Mesenchymal stem cell (in vitro differentiated cells and primary cell): ENCODE results near the gene ADK.
A peak's percentile ranks its signal among the peaks of the same experiment; 100 is the strongest.

ENCODE experiments used
- DNase-seq: peaks from one replicate; pipeline ENCODE4 v3.0.0-alpha.2; 2013
- H2AFZ ChIP-seq: one replicate; pipeline ENCODE4 v1.6.1; 2013; ENCODE audit warnings: low read depth, mild to moderate bottlenecking, control low read depth, inconsistent platforms, low read length, moderate library complexity
- H2AK5ac ChIP-seq: 2 replicates; pipeline ENCODE4 v1.6.1; 2013; ENCODE audit warnings: low read length, moderate library complexity, mild to moderate bottlenecking, inconsistent platforms; ENCODE audit not compliant: severe bottlenecking
- H2BK120ac ChIP-seq: one replicate; pipeline ENCODE4 v1.6.1; 2013; ENCODE audit warnings: low read depth, mild to moderate bottlenecking, inconsistent platforms, low read length, moderate library complexity
- H2BK12ac ChIP-seq, 2 experiments: one replicate each; pipeline ENCODE4 v1.6.1; 2013; ENCODE audit warnings: inconsistent platforms in 2 of 2, low read length in 2 of 2, mild to moderate bottlenecking in 2 of 2, moderate library complexity in 2 of 2, control low read depth in 1 of 2
- H2BK15ac ChIP-seq: one replicate; pipeline ENCODE4 v1.6.1; 2013; ENCODE audit warnings: mild to moderate bottlenecking, low read depth, inconsistent platforms; ENCODE audit not compliant: poor library complexity, severe bottlenecking
- H2BK5ac ChIP-seq: 2 replicates; pipeline ENCODE4 v1.6.1; 2013; ENCODE audit warnings: low read depth, mild to moderate bottlenecking, low read length, control low read depth, inconsistent platforms; ENCODE audit not compliant: poor library complexity, severe bottlenecking
- H3K14ac ChIP-seq, 2 experiments: one replicate each; pipeline ENCODE4 v1.6.1; 2013; ENCODE audit warnings: inconsistent platforms in 2 of 2, low read length in 2 of 2, control low read depth in 1 of 2, mild to moderate bottlenecking in 1 of 2, moderate library complexity in 1 of 2
- H3K18ac ChIP-seq, 2 experiments: one replicate each; pipeline ENCODE4 v1.6.1; 2013; ENCODE audit warnings: inconsistent platforms in 2 of 2, low read length in 2 of 2, control low read depth in 1 of 2, low read depth in 1 of 2, mild to moderate bottlenecking in 1 of 2
- H3K23ac ChIP-seq, 2 experiments: one replicate each; pipeline ENCODE4 v1.6.1; 2013; ENCODE audit warnings: inconsistent platforms in 2 of 2, low read length in 2 of 2, mild to moderate bottlenecking in 2 of 2, moderate library complexity in 2 of 2, control low read depth in 1 of 2
- H3K27ac ChIP-seq: 2 replicates; pipeline ENCODE4 v1.5.1; 2013; ENCODE audit warnings: mild to moderate bottlenecking, moderate library complexity, low read length, control low read depth, inconsistent platforms; ENCODE audit not compliant: poor library complexity, severe bottlenecking
- H3K27me3 ChIP-seq, 2 experiments: 2 replicates each; pipeline versions ENCODE4 v1.6.1 to v1.7.0; 2013; ENCODE audit warnings: low read length in 2 of 2, mild to moderate bottlenecking in 2 of 2, moderate library complexity in 2 of 2, control low read depth in 1 of 2, inconsistent platforms in 1 of 2; ENCODE audit not compliant: control insufficient read depth in 1 of 2, insufficient read depth in 1 of 2
- H3K36me3 ChIP-seq, 2 experiments: 2 replicates each; pipeline versions ENCODE4 v1.6.1 to v1.7.0; 2013; ENCODE audit warnings: low read length in 2 of 2, control low read depth in 1 of 2, inconsistent platforms in 1 of 2, low read depth in 1 of 2, mild to moderate bottlenecking in 1 of 2; ENCODE audit not compliant: insufficient read depth in 2 of 2, control insufficient read depth in 1 of 2
- H3K4ac ChIP-seq, 2 experiments: one replicate each; pipeline ENCODE4 v1.6.1; 2013; ENCODE audit warnings: inconsistent platforms in 2 of 2, low read length in 2 of 2, mild to moderate bottlenecking in 2 of 2, moderate library complexity in 2 of 2, control low read depth in 1 of 2, low read depth in 1 of 2
- H3K4me1 ChIP-seq: 2 replicates; pipeline ENCODE4 v1.6.1; 2013; ENCODE audit warnings: low read depth, low read length, control low read depth; ENCODE audit not compliant: control insufficient read depth, insufficient read depth
- H3K4me2 ChIP-seq: 2 replicates; pipeline ENCODE4 v1.6.1; 2013; ENCODE audit warnings: low read length, mild to moderate bottlenecking, inconsistent platforms; ENCODE audit not compliant: poor library complexity, severe bottlenecking
- H3K4me3 ChIP-seq, 2 experiments: 2 replicates each; pipeline versions ENCODE4 v1.5.1 to v1.7.0; 2013; ENCODE audit warnings: low read length in 2 of 2, mild to moderate bottlenecking in 2 of 2, control low read depth in 1 of 2, low read depth in 1 of 2; ENCODE audit not compliant: insufficient read depth in 1 of 2
- H3K79me1 ChIP-seq: replicated peaks from 2 replicates; pipeline ENCODE4 v1.6.1; 2013; ENCODE audit warnings: mild to moderate bottlenecking, control low read depth, low read length, inconsistent platforms; ENCODE audit not compliant: poor library complexity, severe bottlenecking
- H3K9ac ChIP-seq: 2 replicates; pipeline ENCODE4 v1.7.0; 2013; ENCODE audit warnings: mild to moderate bottlenecking, low read length, moderate library complexity
- H3K9me3 ChIP-seq: 2 replicates; pipeline ENCODE4 v1.7.0; 2013; ENCODE audit warnings: mild to moderate bottlenecking, low read length; ENCODE audit not compliant: control insufficient read depth
- H4K8ac ChIP-seq: one replicate; pipeline ENCODE4 v1.6.1; 2013; ENCODE audit warnings: inconsistent platforms, mild to moderate bottlenecking, low read length, moderate library complexity
- H4K91ac ChIP-seq: one replicate; pipeline ENCODE4 v1.6.1; 2013; ENCODE audit warnings: mild to moderate bottlenecking, low read length, inconsistent platforms
- WGBS: methylation state at CpG from one replicate; pipeline ENCODE4 v1.1.7; 2013; ENCODE audit warnings: mixed read lengths; 5-methylcytosine and 5-hydroxymethylcytosine counted together

The ADK gene

GRCh38 chr10:74178042-74178791, 27.2 kb downstream of the ADK start:
- WGBS = 96% methylated on average over 3 of the region's 5 CpGs
- no peak overlapping the region for H2BK15ac ChIP-seq
- H2BK12ac ChIP-seq = no peak overlapping the region

GRCh38 chr10:74179111-74179710, 28.2 kb downstream of the ADK start:
- no peak overlapping the region for H2AK5ac ChIP-seq
- H3K27me3 ChIP-seq = no peaks in the 10 kb centered on the region
- WGBS = 68% methylated on average over 2 of the region's 2 CpGs
- no peak overlapping the region for H2BK120ac ChIP-seq
- peaks cover 5% of the 10 kb centered on the region for H3K79me1 ChIP-seq
- H2BK12ac ChIP-seq = no peak overlapping the region
- no peak overlapping the region for H3K4ac ChIP-seq
- peak overlapping the region in 1 of 2 experiments; percentile 10 for H3K4me3 ChIP-seq
- no peaks in the 10 kb centered on the region for H3K36me3 ChIP-seq
- H3K9me3 ChIP-seq = no peaks in the 10 kb centered on the region
- H3K9ac ChIP-seq = no peak overlapping the region
- H3K18ac ChIP-seq = no peak overlapping the region
- no peak overlapping the region for H3K27ac ChIP-seq
- no peak overlapping the region for H2BK15ac ChIP-seq
- H3K23ac ChIP-seq = no peak overlapping the region
- no peak overlapping the region for H4K91ac ChIP-seq
- H4K8ac ChIP-seq = no peak overlapping the region
- no peaks in the 10 kb centered on the region for H3K4me1 ChIP-seq
- H3K4me2 ChIP-seq = no peak overlapping the region
- H2BK5ac ChIP-seq = no peak overlapping the region
- no peak overlapping the region for H2AFZ ChIP-seq
- H3K14ac ChIP-seq = no peak overlapping the region
- DNase-seq = no peak

More at GRCh38 chr10:74178042-74178791, 27.2 kb downstream of the ADK start:
- no peak overlapping the region for H3K14ac ChIP-seq
- no peak overlapping the region for H2AFZ ChIP-seq
- no peaks in the 10 kb centered on the region for H3K4me1 ChIP-seq
- no peak overlapping the region for H2BK120ac ChIP-seq
- no peak overlapping the region for H2BK5ac ChIP-seq
- H3K27ac ChIP-seq = no peak overlapping the region
- no peak overlapping the region for H3K23ac ChIP-seq
- H3K27me3 ChIP-seq = no peaks in the 10 kb centered on the region
- H2AK5ac ChIP-seq = no peak overlapping the region
- H3K4ac ChIP-seq = no peak overlapping the region
- H3K18ac ChIP-seq = no peak overlapping the region
- H3K4me2 ChIP-seq = no peak overlapping the region
- no peak overlapping the region for H4K8ac ChIP-seq
- no peak for DNase-seq
- no peak overlapping the region for H4K91ac ChIP-seq
- H3K9ac ChIP-seq = no peak overlapping the region
- no peaks in the 10 kb centered on the region for H3K36me3 ChIP-seq
- no peaks in the 10 kb centered on the region for H3K9me3 ChIP-seq
- peaks cover 6% of the 10 kb centered on the region for H3K79me1 ChIP-seq
- peak overlapping the region in 1 of 2 experiments; percentile 53 for H3K4me3 ChIP-seq

- H3K27me3 ChIP-seq = no peaks in the 10 kb centered on the region
- H2AFZ ChIP-seq = no peak overlapping the region
- no peak overlapping the region for H2BK12ac ChIP-seq
- no peak overlapping the region for H3K27ac ChIP-seq
- no peaks in the 10 kb centered on the region for H3K36me3 ChIP-seq
- no peak overlapping the region for H3K4ac ChIP-seq
- no peak overlapping the region for H2BK120ac ChIP-seq
- no peak overlapping the region for H3K18ac ChIP-seq
- H4K91ac ChIP-seq = no peak overlapping the region
- H4K8ac ChIP-seq = no peak overlapping the region
- no peak overlapping the region for H3K4me2 ChIP-seq
- no peak overlapping the region for H3K23ac ChIP-seq
- no peak overlapping the region for H3K14ac ChIP-seq
- peaks cover 4% of the 10 kb centered on the region for H3K4me1 ChIP-seq
- H3K9me3 ChIP-seq = no peaks in the 10 kb centered on the region
- no peak overlapping the region for H2BK15ac ChIP-seq
- peak; percentile 29 for DNase-seq
- H3K4me3 ChIP-seq = no peak overlapping the region
- H3K79me1 ChIP-seq = peaks cover 5% of the 10 kb centered on the region
- H3K9ac ChIP-seq = no peak overlapping the region
- H2AK5ac ChIP-seq = no peak overlapping the region
- H2BK5ac ChIP-seq = no peak overlapping the region
Measured at GRCh38 chr10:74186678-74187077, 35.7 kb downstream of the ADK start.

- H3K79me1 ChIP-seq = peaks cover 5% of the 10 kb centered on the region
- no peak overlapping the region for H3K27ac ChIP-seq
- H2BK12ac ChIP-seq = no peak overlapping the region
- H4K91ac ChIP-seq = no peak overlapping the region
- H3K18ac ChIP-seq = no peak overlapping the region
- H4K8ac ChIP-seq = no peak overlapping the region
- H3K9ac ChIP-seq = peak overlapping the region; percentile 17
- no peak overlapping the region for H3K4me3 ChIP-seq
- H2BK5ac ChIP-seq = no peak overlapping the region
- peaks cover 4% of the 10 kb centered on the region for H3K4me1 ChIP-seq
- no peak overlapping the region for H3K23ac ChIP-seq
- no peak overlapping the region for H3K4me2 ChIP-seq
- H3K9me3 ChIP-seq = no peaks in the 10 kb centered on the region
- H3K36me3 ChIP-seq = no peaks in the 10 kb centered on the region
- H3K14ac ChIP-seq = no peak overlapping the region
- H3K4ac ChIP-seq = no peak overlapping the region
- no peak overlapping the region for H2AFZ ChIP-seq
- H2AK5ac ChIP-seq = no peak overlapping the region
- no peaks in the 10 kb centered on the region for H3K27me3 ChIP-seq
- peak; percentile 18 for DNase-seq
- H2BK15ac ChIP-seq = no peak overlapping the region
- WGBS = no CpG with 5 or more reads among the region's 1 CpG
- H2BK120ac ChIP-seq = no peak overlapping the region
Measured at GRCh38 chr10:74187237-74187636, 36.2 kb downstream of the ADK start.
